Naive B cell (primary cell): ENCODE data around the gene ZSCAN10. TPM values are rescaled to one million over a fixed set of nuclear protein-coding genes. Genes with fewer than 3 reads are reported as not detected.
"Not testable (repeated sequence)": the region's sequence is repeated elsewhere in the genome, so short reads cannot be mapped to it uniquely, and the experiment has no call there.

Experiments
- ATAC-seq, 2 donors: fragments of 150-1000 bp; cut with Tn5 transposase; 2 replicates each; pipeline ENCODE4 v1.10.0; 2021; ENCODE audit warnings: low read depth in 2 of 2, mild to moderate bottlenecking in 2 of 2, moderate library complexity in 2 of 2
- DNase-seq: peaks from one replicate; pipeline ENCODE4 v3.0.0; 2022
- H3K27ac Mint-ChIP-seq, 6 donors: one replicate each; pipeline ENCODE4 v1.8.0; 2020 to 2022; ENCODE audit warnings: mild to moderate bottlenecking in 6 of 6, mixed read lengths in 6 of 6, moderate library complexity in 5 of 6, inconsistent platforms in 2 of 6
- H3K27me3 Mint-ChIP-seq, 3 donors: one replicate each; pipeline ENCODE4 v1.8.0; 2021 to 2022; ENCODE audit warnings: mixed read lengths in 3 of 3, mild to moderate bottlenecking in 1 of 3
- H3K36me3 Mint-ChIP-seq, 2 donors: one replicate each; pipeline ENCODE4 v1.8.0; 2020 to 2022; ENCODE audit warnings: mixed read lengths in 2 of 2, inconsistent platforms in 1 of 2, mild to moderate bottlenecking in 1 of 2
- H3K4me1 Mint-ChIP-seq, 3 donors: one replicate each; pipeline ENCODE4 v1.8.0; 2020 to 2022; ENCODE audit warnings: mixed read lengths in 3 of 3, inconsistent platforms in 1 of 3, mild to moderate bottlenecking in 1 of 3, moderate library complexity in 1 of 3
- H3K4me3 Mint-ChIP-seq, 8 donors: one replicate each; pipeline ENCODE4 v1.8.0; 2020 to 2022; ENCODE audit warnings: mild to moderate bottlenecking in 8 of 8, mixed read lengths in 8 of 8, moderate library complexity in 8 of 8, inconsistent platforms in 2 of 8
- H3K9me3 Mint-ChIP-seq, 7 donors: one replicate each; pipeline ENCODE4 v1.8.0; 2020 to 2022; ENCODE audit warnings: mixed read lengths in 7 of 7, mild to moderate bottlenecking in 5 of 7, inconsistent platforms in 2 of 7, moderate library complexity in 1 of 7
- polyA plus RNA-seq, 6 donors: library from polyadenylated mRNA; unstranded; fragments of 300-500 nt; fragmentation: Illumina TruSeq; gene quantifications; one replicate each; pipeline ENCODE4 v1.2.3, GENCODE V29; 2021; ENCODE audit warnings: low read depth in 6 of 6

ZSCAN10 gene
- polyA plus RNA-seq, 6 donors from 2014 or later: not detected

DNA sequence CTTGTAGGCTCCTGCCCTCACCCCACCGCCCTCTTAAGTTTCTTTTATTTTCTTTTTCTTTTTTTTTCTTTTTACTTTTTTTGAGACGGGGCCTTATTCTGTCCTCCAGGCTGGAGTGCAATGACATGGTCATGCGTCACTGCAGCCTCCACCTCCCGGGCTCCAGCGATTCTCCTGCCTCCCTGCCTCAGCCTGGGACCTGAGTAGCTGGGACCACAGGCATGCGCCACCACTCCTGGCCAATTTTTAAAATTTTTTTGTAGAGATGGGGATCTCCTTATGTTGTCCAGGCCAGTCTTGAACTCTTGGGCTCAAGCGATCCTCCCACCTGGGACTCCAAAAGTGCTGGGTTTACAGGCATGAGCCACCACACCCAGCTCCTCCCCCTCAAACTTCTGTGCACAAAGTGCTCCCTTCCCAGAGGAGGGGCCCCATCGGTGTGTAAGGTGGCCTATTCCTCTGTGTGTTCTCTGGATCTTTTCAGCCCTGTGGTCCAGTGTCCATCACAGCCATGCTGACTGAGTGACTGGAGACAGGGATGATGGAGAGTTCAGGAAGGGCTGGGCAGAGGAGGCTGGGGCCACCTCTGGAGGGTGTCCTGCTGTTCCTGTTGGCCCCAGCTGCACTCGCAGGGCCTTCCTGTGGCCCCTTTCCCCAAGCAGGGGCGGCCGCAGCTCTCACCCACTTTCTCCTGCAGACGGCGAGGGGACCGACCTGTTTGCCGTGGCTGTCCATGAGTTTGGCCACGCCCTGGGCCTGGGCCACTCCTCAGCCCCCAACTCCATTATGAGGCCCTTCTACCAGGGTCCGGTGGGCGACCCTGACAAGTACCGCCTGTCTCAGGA, 42.5 kb downstream of the ZSCAN10 start:
- ATAC-seq (no peak), DNase-seq (no peak)
- Mint-ChIP-seq H3K27ac (peak overlapping the region in 1 of 6 donors; percentile 54), H3K27me3 (no peaks in the 10 kb centered on the region), H3K36me3 (no peaks in the 10 kb centered on the region), H3K9me3 (no peaks in the 10 kb centered on the region), H3K4me3 (peak overlapping the region in 4 of 8 donors; percentile 15 to 67 (median 48)), H3K4me1 (peaks cover 25 to 31% (median 30%) of the 10 kb centered on the region in 3 donors)

- not testable (repeated sequence) for H3K27me3 Mint-ChIP-seq, ATAC-seq, H3K27ac Mint-ChIP-seq, H3K36me3 Mint-ChIP-seq, H3K9me3 Mint-ChIP-seq, DNase-seq
- Mint-ChIP-seq H3K4me1 (peaks cover 25 to 31% (median 30%) of the 10 kb centered on the region in 3 donors), H3K4me3 (peak overlapping the region in 3 of 8 donors; percentile 25 to 57 (median 37))
These were observed 43.4 kb downstream of the ZSCAN10 start for GRCh38 chr16:3055734-3056115.

- Mint-ChIP-seq H3K9me3 (no peaks in the 10 kb centered on the region), H3K36me3 (no peaks in the 10 kb centered on the region), H3K4me3 (peak overlapping the region in 3 of 8 donors; percentile 23 to 57 (median 37)), H3K27me3 (peaks cover 0 to 3% (median 0%) of the 10 kb centered on the region in 3 donors), H3K27ac (peak overlapping the region in 2 of 6 donors; percentile 2 to 65), H3K4me1 (peaks cover 25 to 31% (median 30%) of the 10 kb centered on the region in 3 donors)
- DNase-seq (no peak), ATAC-seq (no peak)
These were observed 43.9 kb downstream of the ZSCAN10 start for GRCh38 chr16:3054965-3055733.

GRCh38 chr16:3053330-3053710, 45.8 kb downstream of the ZSCAN10 start:
- not testable (repeated sequence) for DNase-seq, H3K9me3 Mint-ChIP-seq, H3K36me3 Mint-ChIP-seq, H3K27ac Mint-ChIP-seq, ATAC-seq
- peak overlapping the region in 1 of 8 donors; percentile 11 for H3K4me3 Mint-ChIP-seq
- H3K27me3 Mint-ChIP-seq: peaks cover 3 to 15% (median 10%) of the 10 kb centered on the region in 3 donors
- H3K4me1 Mint-ChIP-seq: peaks cover 19 to 27% (median 20%) of the 10 kb centered on the region in 3 donors

DNA sequence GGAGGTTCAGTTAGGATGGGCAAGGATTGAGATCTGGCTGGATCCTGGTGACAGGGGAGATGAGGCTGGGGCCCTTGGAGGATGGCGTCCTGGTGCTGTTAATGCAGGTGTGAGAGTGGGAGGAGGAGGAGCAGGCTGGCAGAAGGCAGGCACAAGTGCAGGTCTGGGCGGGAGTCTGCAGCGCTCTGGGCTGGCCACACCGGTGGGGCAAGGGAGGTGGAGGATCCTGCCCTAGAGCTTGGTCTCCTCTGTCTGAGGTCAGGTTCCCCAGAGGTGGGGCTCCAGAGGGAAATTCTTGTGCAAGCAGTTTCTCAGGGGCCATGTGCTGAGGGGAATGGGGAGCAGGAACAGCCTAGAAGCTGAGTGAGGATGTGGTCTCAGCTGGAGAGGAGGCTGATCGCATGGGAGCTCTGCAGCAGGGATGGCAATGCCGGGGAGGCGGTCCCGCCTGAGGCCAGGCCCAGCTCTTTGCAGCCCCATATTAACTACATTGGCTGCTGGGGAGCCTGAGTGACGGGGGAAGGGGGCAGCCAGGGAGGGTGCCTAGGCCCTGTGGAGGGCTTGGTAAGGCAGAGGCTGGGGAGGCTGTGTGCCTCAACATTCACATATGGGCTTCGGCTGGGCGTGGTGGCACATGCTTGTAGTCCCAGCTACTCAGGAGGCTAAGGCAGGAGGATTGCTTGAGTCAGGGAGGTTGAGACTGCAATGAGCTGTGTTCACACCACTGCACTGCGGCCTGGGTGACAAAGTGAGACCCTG, 46.3 kb downstream of the ZSCAN10 start:
- not testable (repeated sequence) for DNase-seq, H3K27ac Mint-ChIP-seq, ATAC-seq, H3K9me3 Mint-ChIP-seq, H3K36me3 Mint-ChIP-seq, H3K4me3 Mint-ChIP-seq
- Mint-ChIP-seq H3K27me3 (peaks cover 6 to 20% (median 16%) of the 10 kb centered on the region in 3 donors), H3K4me1 (peaks cover 19 to 28% (median 20%) of the 10 kb centered on the region in 3 donors)

DNA sequence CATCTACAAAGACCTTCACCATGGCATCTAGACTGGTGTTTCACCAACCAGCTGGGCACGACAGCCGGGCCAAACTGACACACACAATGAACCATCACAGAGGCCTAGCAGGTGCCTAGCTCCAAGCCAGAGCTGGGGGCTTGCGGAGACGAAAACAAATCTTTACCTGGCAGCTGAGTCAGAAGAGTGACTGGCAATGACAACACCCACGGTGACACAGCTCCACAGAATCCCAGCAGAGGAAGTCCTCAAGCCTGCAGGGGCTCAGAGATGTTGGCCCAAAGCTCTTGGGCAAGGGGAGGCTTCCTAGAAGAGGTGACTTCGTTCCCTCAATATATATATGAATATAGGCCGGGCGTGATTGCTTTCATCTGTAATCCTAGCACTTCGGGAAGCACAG, 47.6 kb downstream of the ZSCAN10 start:
- DNase-seq: no peak
- H3K4me3 Mint-ChIP-seq: no peak overlapping the region
- ATAC-seq: no peak
- no peak overlapping the region for H3K27ac Mint-ChIP-seq
- H3K9me3 Mint-ChIP-seq: no peaks in the 10 kb centered on the region
- H3K36me3 Mint-ChIP-seq: no peaks in the 10 kb centered on the region
- peaks cover 14 to 24% (median 16%) of the 10 kb centered on the region in 3 donors for H3K4me1 Mint-ChIP-seq
- peaks cover 6 to 30% (median 16%) of the 10 kb centered on the region in 3 donors for H3K27me3 Mint-ChIP-seq

- no peaks in the 10 kb centered on the region for H3K9me3 Mint-ChIP-seq
- peaks cover 15 to 24% (median 16%) of the 10 kb centered on the region in 3 donors for H3K4me1 Mint-ChIP-seq
- H3K36me3 Mint-ChIP-seq: no peaks in the 10 kb centered on the region
- DNase-seq (no peak), ATAC-seq (no peak)
- H3K4me3 Mint-ChIP-seq: no peak overlapping the region
- no peak overlapping the region for H3K27ac Mint-ChIP-seq
- peaks cover 6 to 32% (median 16%) of the 10 kb centered on the region in 3 donors for H3K27me3 Mint-ChIP-seq
These were observed 48.1 kb downstream of the ZSCAN10 start for GRCh38 chr16:3051009-3051408.

GRCh38 chr16:3050487-3050886, 48.6 kb downstream of the ZSCAN10 start:
- H3K4me3 Mint-ChIP-seq: no peak overlapping the region

DNA sequence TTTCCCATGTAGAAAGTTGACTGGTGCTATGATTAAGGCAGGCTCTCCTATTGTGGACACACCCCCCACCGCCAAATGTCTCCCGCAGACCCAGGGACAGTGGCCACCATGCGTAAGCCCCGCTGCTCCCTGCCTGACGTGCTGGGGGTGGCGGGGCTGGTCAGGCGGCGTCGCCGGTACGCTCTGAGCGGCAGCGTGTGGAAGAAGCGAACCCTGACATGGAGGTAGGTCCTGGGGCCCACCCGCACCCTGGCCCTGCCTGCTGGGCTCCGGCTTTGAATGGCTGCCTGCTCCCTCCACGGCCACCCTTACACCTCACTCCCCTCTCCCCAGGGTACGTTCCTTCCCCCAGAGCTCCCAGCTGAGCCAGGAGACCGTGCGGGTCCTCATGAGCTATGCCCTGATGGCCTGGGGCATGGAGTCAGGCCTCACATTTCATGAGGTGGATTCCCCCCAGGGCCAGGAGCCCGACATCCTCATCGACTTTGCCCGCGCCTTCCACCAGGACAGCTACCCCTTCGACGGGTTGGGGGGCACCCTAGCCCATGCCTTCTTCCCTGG, 49.1 kb downstream of the ZSCAN10 start:
- no peaks in the 10 kb centered on the region for H3K36me3 Mint-ChIP-seq
- H3K4me1 Mint-ChIP-seq: peaks cover 13 to 19% (median 16%) of the 10 kb centered on the region in 3 donors
- H3K9me3 Mint-ChIP-seq: peaks cover 0 to 2% (median 0%) of the 10 kb centered on the region in 7 donors
- no peak overlapping the region for H3K27ac Mint-ChIP-seq
- DNase-seq (no peak), ATAC-seq (no peak)
- no peak overlapping the region for H3K4me3 Mint-ChIP-seq
- H3K27me3 Mint-ChIP-seq: peaks cover 6 to 39% (median 18%) of the 10 kb centered on the region in 3 donors

More at GRCh38 chr16:3050487-3050886, 48.6 kb downstream of the ZSCAN10 start:
- Mint-ChIP-seq H3K27ac (no peak overlapping the region), H3K27me3 (peaks cover 6 to 34% (median 16%) of the 10 kb centered on the region in 3 donors), H3K9me3 (no peaks in the 10 kb centered on the region), H3K36me3 (no peaks in the 10 kb centered on the region), H3K4me1 (peaks cover 16 to 20% (median 16%) of the 10 kb centered on the region in 3 donors)
- ATAC-seq (no peak), DNase-seq (no peak)

GRCh38 chr16:3047387-3047720, 51.7 kb downstream of the ZSCAN10 start:
- peaks cover 0 to 2% (median 0%) of the 10 kb centered on the region in 7 donors for H3K9me3 Mint-ChIP-seq
- H3K4me3 Mint-ChIP-seq: peak overlapping the region in 7 of 8 donors; percentile 35 to 81 (median 72)
- no peak for DNase-seq
- no peak overlapping the region for H3K27ac Mint-ChIP-seq
- peaks cover 19 to 65% (median 36%) of the 10 kb centered on the region in 3 donors for H3K27me3 Mint-ChIP-seq
- no peak for ATAC-seq
- H3K36me3 Mint-ChIP-seq: no peaks in the 10 kb centered on the region
- H3K4me1 Mint-ChIP-seq: peaks cover 6 to 19% (median 15%) of the 10 kb centered on the region in 3 donors

- DNase-seq (no peak), ATAC-seq (peak in 1 of 2 donors; percentile 16)
- peaks cover 6 to 19% (median 15%) of the 10 kb centered on the region in 3 donors for H3K4me1 Mint-ChIP-seq
- peaks cover 0 to 2% (median 0%) of the 10 kb centered on the region in 7 donors for H3K9me3 Mint-ChIP-seq
- H3K27me3 Mint-ChIP-seq: peaks cover 19 to 65% (median 36%) of the 10 kb centered on the region in 3 donors
- H3K36me3 Mint-ChIP-seq: no peaks in the 10 kb centered on the region
- no peak overlapping the region for H3K27ac Mint-ChIP-seq
- peak overlapping the region; percentile 35 to 78 (median 68) for H3K4me3 Mint-ChIP-seq
These were observed 52.3 kb downstream of the ZSCAN10 start for GRCh38 chr16:3046641-3047386.
